GM23248 (cell line): Measurements from ENCODE around the gene SLC7A8. TPM values are rescaled to one million over a fixed set of nuclear protein-coding genes. Genes with fewer than 3 reads are reported as not detected.
A peak's percentile ranks its signal among the peaks of the same experiment; 100 is the strongest.

Experiments used
- DNase-seq: peaks from one replicate; pipeline ENCODE4 v3.0.0-alpha.2; 2015
- H2AFZ ChIP-seq: fragments of 200-600 bp; sonication (generic); 2 replicates; pipeline ENCODE4 v1.6.1; 2016; ENCODE audit warnings: antibody characterized with exemption
- H3F3A ChIP-seq: fragments of 200-600 bp; sonication (generic); 2 replicates; pipeline ENCODE4 v1.6.1; 2016; ENCODE audit warnings: mild to moderate bottlenecking, antibody characterized with exemption, mixed run types; ENCODE audit not compliant: insufficient read depth
- H3K27ac ChIP-seq: fragments of 200-600 bp; sonication (generic); 2 replicates; pipeline ENCODE4 v1.5.1; 2016; ENCODE audit warnings: mild to moderate bottlenecking
- H3K27me3 ChIP-seq: fragments of 200-600 bp; sonication (generic); replicated peaks from 2 replicates; pipeline ENCODE4 v1.6.1; 2016; ENCODE audit warnings: mild to moderate bottlenecking; ENCODE audit not compliant: insufficient read depth
- H3K36me3 ChIP-seq: fragments of 200-600 bp; sonication (generic); 2 replicates; pipeline ENCODE4 v1.6.1; 2016; ENCODE audit warnings: low read depth, mild to moderate bottlenecking
- H3K4me1 ChIP-seq: fragments of 200-600 bp; sonication (generic); 2 replicates; pipeline ENCODE4 v1.6.1; 2016; ENCODE audit warnings: mild to moderate bottlenecking; ENCODE audit not compliant: insufficient read depth
- H3K4me2 ChIP-seq: fragments of 200-600 bp; sonication (generic); one replicate; pipeline ENCODE4 v1.6.1; 2016; ENCODE audit warnings: mild to moderate bottlenecking; ENCODE audit not compliant: unreplicated experiment
- H3K4me3 ChIP-seq: fragments of 200-600 bp; sonication (generic); 2 replicates; pipeline ENCODE4 v1.5.1; 2016; ENCODE audit warnings: mild to moderate bottlenecking
- H3K79me2 ChIP-seq: fragments of 200-600 bp; sonication (generic); 2 replicates; pipeline ENCODE4 v1.6.1; 2016; ENCODE audit warnings: mild to moderate bottlenecking; ENCODE audit not compliant: insufficient read depth
- H3K9ac ChIP-seq: fragments of 200-600 bp; sonication (generic); 2 replicates; pipeline ENCODE4 v1.6.1; 2016; ENCODE audit warnings: mild to moderate bottlenecking
- H3K9me2 ChIP-seq: fragments of 200-600 bp; sonication (generic); 2 replicates; pipeline ENCODE4 v1.6.1; 2016; ENCODE audit warnings: mixed run types, mild to moderate bottlenecking, moderate library complexity; ENCODE audit not compliant: insufficient read depth
- H3K9me3 ChIP-seq: fragments of 200-600 bp; sonication (generic); one replicate; pipeline ENCODE4 v1.6.1; 2017; ENCODE audit warnings: low read depth
- H4K20me1 ChIP-seq: fragments of 200-600 bp; sonication (generic); 2 replicates; pipeline ENCODE4 v1.6.0; 2016; ENCODE audit not compliant: insufficient read depth
- EZH2 ChIP-seq: fragments of 200-600 bp; sonication (generic); IDR thresholded peaks from 2 replicates; pipeline ENCODE4 v1.6.1; 2018; ENCODE audit warnings: antibody characterized with exemption, mild to moderate bottlenecking; ENCODE audit not compliant: insufficient read depth, poor library complexity, severe bottlenecking
- EZH2phosphoT487 ChIP-seq: fragments of 200-600 bp; sonication (generic); IDR thresholded peaks from 2 replicates; pipeline ENCODE4 v1.6.1; 2018; ENCODE audit warnings: antibody characterized with exemption, moderate library complexity, mild to moderate bottlenecking, low read depth; ENCODE audit not compliant: insufficient read depth
- WGBS, 2 experiments: methylation state at CpG; one replicate each; pipeline ENCODE4 v1.1.6; 2015 to 2017; ENCODE audit warnings: low lambda C conversion rate in 2 of 2, low coverage in 1 of 2; ENCODE audit errors: missing lambda C conversion rate in 2 of 2; 5-methylcytosine and 5-hydroxymethylcytosine counted together
- in situ Hi-C: fragments of 300-500 bp; cut with MboI; formaldehyde crosslinking; loops from 2 replicates; pipeline ENCODE4 v1.15.0; 2020
- polyA plus RNA-seq: library from polyadenylated mRNA; unstranded; fragments of >200 nt; fragmentation: Nextera tagmentation; extraction: Ambion mirVana; gene quantifications from 2 replicates; pipeline ENCODE4 v1.2.1, GENCODE V29; 2016
- total RNA-seq: library from RNA; depleted of rRNA; stranded (reverse); fragments of >200 nt; shearing (Covaris generic); gene quantifications from 2 replicates; pipeline ENCODE4 v1.2.3, GENCODE V29; 2014

Gene SLC7A8
- total and polyA plus RNA-seq, 2 experiments from 2014 or later, result 6.7 to 9.9 TPM

GRCh38 chr14:23195552-23196101 is 12.2 kb upstream of the SLC7A8 start:
- no peaks in the 10 kb centered on the region for H3K36me3 ChIP-seq
- in situ Hi-C loops, result no loop called here
- DNase-seq, result no peak
- no peak overlapping the region for H2AFZ ChIP-seq
- no peaks in the 10 kb centered on the region for H4K20me1 ChIP-seq
- peaks cover 4% of the 10 kb centered on the region; the same call in 1 of the 2 replicates for H3K27me3 ChIP-seq
- no peaks in the 10 kb centered on the region for H3K9me2 ChIP-seq
- H3K9ac ChIP-seq, result no peak overlapping the region
- WGBS, 2 experiments, result 59 to 67% methylated on average over 7 of the region's 7 CpGs
- TF ChIP-seq EZH2phosphoT487 (no peak), EZH2 (no peak)
- no peaks in the 10 kb centered on the region for H3K9me3 ChIP-seq
- H3K4me1 ChIP-seq, result no peaks in the 10 kb centered on the region
- H3K4me2 ChIP-seq, result no peak overlapping the region
- H3K4me3 ChIP-seq, result no peak overlapping the region
- H3K79me2 ChIP-seq, result no peaks in the 10 kb centered on the region
- no peak overlapping the region for H3K27ac ChIP-seq
- H3F3A ChIP-seq, result no peaks in the 10 kb centered on the region

- Histone ChIP-seq H3K36me3 (no peaks in the 10 kb centered on the region), H3K79me2 (no peaks in the 10 kb centered on the region), H3K27ac (no peak overlapping the region), H4K20me1 (no peaks in the 10 kb centered on the region), H3K4me1 (no peaks in the 10 kb centered on the region), H3K27me3 (peaks cover 4% of the 10 kb centered on the region; the same call in 1 of the 2 replicates), H3K9me3 (no peaks in the 10 kb centered on the region), H3K4me3 (no peak overlapping the region), H3K4me2 (no peak overlapping the region), H3K9me2 (no peaks in the 10 kb centered on the region), H2AFZ (no peak overlapping the region), H3K9ac (no peak overlapping the region), H3F3A (no peaks in the 10 kb centered on the region)
- DNase-seq, result no peak
- WGBS, 2 experiments, result 63 to 79% methylated on average over 3 of the region's 3 CpGs
- in situ Hi-C loops, result no loop called here
- TF ChIP-seq EZH2phosphoT487 (no peak), EZH2 (no peak)
Measured at GRCh38 chr14:23193432-23193831, 10.0 kb upstream of the SLC7A8 start.

- 55 to 60% methylated on average over 2 of the region's 2 CpGs for WGBS, 2 experiments
- peak overlapping the region; percentile 29; the same call in 1 of the 2 replicates for H2AFZ ChIP-seq
- in situ Hi-C loops, result no loop called here
Measured at GRCh38 chr14:23187925-23188324, 4.5 kb upstream of the SLC7A8 start.

GRCh38 chr14:23186913-23187654 is 3.6 kb upstream of the SLC7A8 start:
- H3K36me3 ChIP-seq, result no peaks in the 10 kb centered on the region
- no peak overlapping the region for H3K4me2 ChIP-seq
- H4K20me1 ChIP-seq, result no peaks in the 10 kb centered on the region
- no peak overlapping the region for H3K27ac ChIP-seq
- TF ChIP-seq EZH2, result no peak
- no peak for TF ChIP-seq EZH2phosphoT487
- no peak overlapping the region for H3K9ac ChIP-seq
- 0 out of 2 replicates have a peak, but pooled peaks cover 4% of the 10 kb centered on the region for H3F3A ChIP-seq
- WGBS, 2 experiments, result 30 to 31% methylated on average over 12 of the region's 12 CpGs
- no peaks in the 10 kb centered on the region for H3K9me2 ChIP-seq
- H3K4me3 ChIP-seq, result no peak overlapping the region
- H3K4me1 ChIP-seq, result peaks cover 8% of the 10 kb centered on the region; the same call in 1 of the 2 replicates
- H3K27me3 ChIP-seq, result no peaks in the 10 kb centered on the region
- in situ Hi-C loops, result no loop called here
- H2AFZ ChIP-seq, result peak overlapping the region; percentile 58
- H3K9me3 ChIP-seq, result no peaks in the 10 kb centered on the region
- DNase-seq, result peak; percentile 77
- no peaks in the 10 kb centered on the region for H3K79me2 ChIP-seq

More at GRCh38 chr14:23187925-23188324, 4.5 kb upstream of the SLC7A8 start:
- no peaks in the 10 kb centered on the region for H3K36me3 ChIP-seq
- H3K27me3 ChIP-seq, result no peaks in the 10 kb centered on the region
- H3F3A ChIP-seq, result 0 out of 2 replicates have a peak, but pooled peaks cover 4% of the 10 kb centered on the region
- H3K79me2 ChIP-seq, result no peaks in the 10 kb centered on the region
- no peak for DNase-seq
- H4K20me1 ChIP-seq, result no peaks in the 10 kb centered on the region
- no peak overlapping the region for H3K9ac ChIP-seq
- no peak overlapping the region for H3K4me2 ChIP-seq
- no peak overlapping the region for H3K27ac ChIP-seq
- H3K4me3 ChIP-seq, result no peak overlapping the region
- H3K4me1 ChIP-seq, result 0 out of 2 replicates have a peak, but pooled peaks cover 4% of the 10 kb centered on the region
- no peaks in the 10 kb centered on the region for H3K9me3 ChIP-seq
- no peaks in the 10 kb centered on the region for H3K9me2 ChIP-seq
- TF ChIP-seq EZH2 (no peak), EZH2phosphoT487 (no peak)
